H9 (cell line): ENCODE data around the gene ZCCHC7. TPM values are rescaled to one million over a fixed set of nuclear protein-coding genes. Genes with fewer than 3 reads are reported as not detected.

Source experiments
- DNase-seq: peaks from one replicate; pipeline ENCODE4 v3.0.0-alpha.2; 2017
- H2AFZ ChIP-seq: one replicate; pipeline ENCODE4 v1.6.1; 2013; ENCODE audit warnings: mild to moderate bottlenecking, low read length, control low read depth, moderate library complexity
- H2AK5ac ChIP-seq: 2 replicates; pipeline ENCODE4 v1.6.1; 2013; ENCODE audit warnings: low read length, control low read depth, mixed read lengths; ENCODE audit not compliant: insufficient read length
- H2BK120ac ChIP-seq: one replicate; pipeline ENCODE4 v1.6.1; 2013; ENCODE audit warnings: low read depth, mild to moderate bottlenecking, low read length, control low read depth, inconsistent platforms; ENCODE audit not compliant: poor library complexity, severe bottlenecking
- H2BK12ac ChIP-seq: 2 replicates; pipeline ENCODE4 v1.6.1; 2013; ENCODE audit warnings: low read length, control low read depth, mixed read lengths, low read depth; ENCODE audit not compliant: insufficient read length
- H2BK15ac ChIP-seq: 2 replicates; pipeline ENCODE4 v1.6.1; 2013; ENCODE audit warnings: low read depth, low read length, control low read depth
- H2BK20ac ChIP-seq: one replicate; pipeline ENCODE4 v1.6.1; 2013; ENCODE audit warnings: low read depth, mild to moderate bottlenecking, low read length, control low read depth, inconsistent platforms; ENCODE audit not compliant: poor library complexity, severe bottlenecking
- H2BK5ac ChIP-seq: 2 replicates; pipeline ENCODE4 v1.6.1; 2013; ENCODE audit warnings: low read length, control low read depth, mixed read lengths; ENCODE audit not compliant: insufficient read length
- H3K14ac ChIP-seq: 2 replicates; pipeline ENCODE4 v1.6.1; 2013; ENCODE audit warnings: low read length, control low read depth; ENCODE audit not compliant: insufficient read depth
- H3K18ac ChIP-seq: 2 replicates; pipeline ENCODE4 v1.6.1; 2013; ENCODE audit warnings: low read depth, mild to moderate bottlenecking, mixed read lengths, low read length, control low read depth; ENCODE audit not compliant: insufficient read length
- H3K23ac ChIP-seq: 2 replicates; pipeline ENCODE4 v1.6.1; 2013; ENCODE audit warnings: low read length, control low read depth, mixed read lengths, low read depth; ENCODE audit not compliant: insufficient read length
- H3K23me2 ChIP-seq: 2 replicates; pipeline ENCODE4 v1.6.1; 2013; ENCODE audit warnings: low read depth, mild to moderate bottlenecking, mixed read lengths, low read length, control low read depth; ENCODE audit not compliant: insufficient read length, poor library complexity, severe bottlenecking
- H3K27ac ChIP-seq: 2 replicates; pipeline ENCODE4 v1.5.1; 2013; ENCODE audit warnings: low read length, control low read depth, mixed read lengths, low read depth; ENCODE audit not compliant: insufficient read length
- H3K27me3 ChIP-seq: 2 replicates; pipeline ENCODE4 v1.6.1; 2013; ENCODE audit warnings: low read length, control low read depth, inconsistent platforms; ENCODE audit not compliant: insufficient read depth
- H3K4ac ChIP-seq: 2 replicates; pipeline ENCODE4 v1.6.1; 2013; ENCODE audit warnings: low read depth, mild to moderate bottlenecking, control low read depth, inconsistent platforms, low read length, moderate library complexity
- H3K4me1 ChIP-seq: 2 replicates; pipeline ENCODE4 v1.6.1; 2013; ENCODE audit warnings: low read length, control low read depth, inconsistent platforms; ENCODE audit not compliant: insufficient read depth
- H3K4me2 ChIP-seq: 2 replicates; pipeline ENCODE4 v1.6.1; 2013; ENCODE audit warnings: low read length, control low read depth, mixed read lengths; ENCODE audit not compliant: insufficient read length, insufficient read depth
- H3K56ac ChIP-seq: 2 replicates; pipeline ENCODE4 v1.6.1; 2013; ENCODE audit warnings: low read depth, mild to moderate bottlenecking, mixed read lengths, low read length, control low read depth; ENCODE audit not compliant: insufficient read length
- H3K79me1 ChIP-seq: 2 replicates; pipeline ENCODE4 v1.6.1; 2013; ENCODE audit warnings: low read depth, mild to moderate bottlenecking, moderate library complexity, low read length, control low read depth, inconsistent platforms; ENCODE audit not compliant: insufficient read depth, poor library complexity, severe bottlenecking
- H3K79me2 ChIP-seq: 2 replicates; pipeline ENCODE4 v1.6.1; 2013; ENCODE audit warnings: low read length, control low read depth, inconsistent platforms; ENCODE audit not compliant: insufficient read depth
- H3K9ac ChIP-seq: 2 replicates; pipeline ENCODE4 v1.6.1; 2013; ENCODE audit warnings: low read length, control low read depth, mixed read lengths; ENCODE audit not compliant: insufficient read length; ENCODE audit errors: extremely low read depth
- H3K9me3 ChIP-seq: one replicate; pipeline ENCODE4 v1.6.1; 2013; ENCODE audit warnings: low read depth, low read length, inconsistent platforms; ENCODE audit not compliant: control insufficient read depth
- H3T11ph ChIP-seq: one replicate; pipeline ENCODE4 v1.6.1; 2013; ENCODE audit warnings: mild to moderate bottlenecking, low read length, control low read depth, inconsistent platforms
- H4K20me1 ChIP-seq: one replicate; pipeline ENCODE4 v1.6.1; 2013; ENCODE audit not compliant: control insufficient read depth, insufficient read length, insufficient read depth
- H4K5ac ChIP-seq: 2 replicates; pipeline ENCODE4 v1.6.1; 2013; ENCODE audit warnings: low read depth, mild to moderate bottlenecking, mixed read lengths, low read length, control low read depth; ENCODE audit not compliant: insufficient read length
- H4K8ac ChIP-seq: replicated peaks from 2 replicates; pipeline ENCODE4 v1.6.1; 2013; ENCODE audit warnings: low read length, control low read depth, mixed read lengths, low read depth; ENCODE audit not compliant: insufficient read length
- H4K91ac ChIP-seq: 2 replicates; pipeline ENCODE4 v1.6.1; 2013; ENCODE audit warnings: low read depth, mild to moderate bottlenecking, moderate library complexity, mixed read lengths, low read length, control low read depth; ENCODE audit not compliant: insufficient read length
- H3K27ac Mint-ChIP-seq, 3 experiments: 2 replicates in 2 of 3; 3 replicates in 1 of 3; pipeline ENCODE4 v1.8.0; 2020 to 2021; ENCODE audit warnings: mixed read lengths in 3 of 3, mild to moderate bottlenecking in 1 of 3, moderate library complexity in 1 of 3
- H3K27me3 Mint-ChIP-seq: 2 replicates; pipeline ENCODE4 v1.8.0; 2021; ENCODE audit warnings: low read depth, mild to moderate bottlenecking, moderate library complexity, mixed read lengths
- H3K36me3 Mint-ChIP-seq, 3 experiments: 2 replicates in 2 of 3; 3 replicates in 1 of 3; pipeline ENCODE4 v1.8.0; 2020 to 2021; ENCODE audit warnings: low read depth in 3 of 3, mixed read lengths in 3 of 3; ENCODE audit not compliant: insufficient read depth in 1 of 3
- H3K4me1 Mint-ChIP-seq, 2 experiments: 2 replicates each; pipeline ENCODE4 v1.8.0; 2020; ENCODE audit warnings: mixed read lengths in 2 of 2
- H3K4me3 Mint-ChIP-seq, 2 experiments: 2 replicates in 1 of 2; 3 replicates in 1 of 2; pipeline ENCODE4 v1.8.0; 2020 to 2021; ENCODE audit warnings: mild to moderate bottlenecking in 2 of 2, mixed read lengths in 2 of 2, moderate library complexity in 1 of 2
- H3K9me3 Mint-ChIP-seq, 2 experiments: 2 replicates in 1 of 2; 3 replicates in 1 of 2; pipeline ENCODE4 v1.8.0; 2020; ENCODE audit warnings: mild to moderate bottlenecking in 2 of 2, mixed read lengths in 2 of 2, moderate library complexity in 1 of 2
- WGBS: extraction: QIAGEN DNeasy Blood & Tissue Kit; methylation state at CpG from one replicate; pipeline ENCODE4 v1.1.7; 2013; ENCODE audit warnings: missing lambda C conversion rate, low lambda C conversion rate, mixed read lengths; ENCODE audit not compliant: insufficient read length; ENCODE audit errors: extremely low coverage; 5-methylcytosine and 5-hydroxymethylcytosine counted together
- total RNA-seq: library from RNA; stranded (reverse); gene quantifications from 2 replicates; pipeline ENCODE4 v1.2.1, GENCODE V29; 2021
- TF ChIP-seq, protein P1 (sequence below): fragments of 200-600 bp; sonication (generic); conservative IDR thresholded peaks from 3 replicates; pipeline ENCODE4 v1.8.0; 2021; ENCODE audit warnings: antibody characterized with exemption, mild to moderate bottlenecking

ZCCHC7 gene
- total RNA-seq, 1 experiment from 2014 or later: 20.3 TPM

DNA sequence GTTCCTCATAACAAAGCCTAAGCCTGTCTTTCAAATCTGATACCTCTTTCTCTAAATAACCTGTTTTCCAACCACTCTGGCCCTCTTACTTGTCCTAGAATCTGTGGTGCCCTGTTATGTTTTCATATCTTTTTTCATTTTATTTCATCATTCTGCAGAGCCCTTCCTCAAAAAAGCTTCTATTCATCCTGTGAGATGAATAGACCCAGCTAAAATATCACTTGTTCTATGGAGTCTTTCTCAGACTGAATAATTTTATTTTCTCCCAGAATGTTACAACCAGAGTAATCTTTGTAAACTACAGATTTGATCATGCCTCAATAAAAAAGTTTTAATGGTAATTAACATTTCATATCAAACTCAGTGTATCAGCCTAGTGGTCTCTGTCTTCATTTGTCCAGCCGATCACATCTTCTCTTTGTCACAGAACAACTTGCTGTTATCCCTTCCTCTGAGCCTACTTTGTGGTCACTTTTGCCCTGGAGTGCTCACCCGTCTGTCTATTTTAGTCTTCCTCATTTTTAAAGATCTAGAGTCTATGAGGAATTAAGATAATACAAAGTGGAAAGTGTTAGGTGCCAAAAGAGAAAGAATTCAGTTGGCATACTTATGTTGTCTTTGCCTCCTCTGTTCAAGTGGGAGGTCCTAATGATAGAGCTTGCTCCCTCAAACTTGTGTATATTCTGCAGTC lies 77.8 kb downstream of the ZCCHC7 start:
- Histone ChIP-seq H4K8ac (no peak overlapping the region), H3K4me2 (no peak overlapping the region), H2BK120ac (no peak overlapping the region), H3K79me2 (no peaks in the 10 kb centered on the region), H3K18ac (no peak overlapping the region), H2BK20ac (no peak overlapping the region), H3K23me2 (no peaks in the 10 kb centered on the region), H3K14ac (no peak overlapping the region), H2BK12ac (no peak overlapping the region), H4K91ac (no peak overlapping the region), H3K4me1 (peaks cover 9% of the 10 kb centered on the region; the same call in 1 of the 2 replicates), H3K56ac (no peak overlapping the region), H3K9me3 (no peaks in the 10 kb centered on the region), H3K4ac (no peak overlapping the region), H3K79me1 (no peaks in the 10 kb centered on the region), H2BK5ac (no peak overlapping the region), H4K20me1 (no peaks in the 10 kb centered on the region), H3K27me3 (no peaks in the 10 kb centered on the region), H4K5ac (no peak overlapping the region), H3K23ac (no peak overlapping the region), H2AK5ac (no peak overlapping the region), H2BK15ac (no peak overlapping the region), H2AFZ (no peak overlapping the region), H3T11ph (no peak overlapping the region), H3K9ac (no peak overlapping the region), H3K27ac (no peak overlapping the region)
- Mint-ChIP-seq H3K36me3 (peaks cover under 1% of the 10 kb centered on the region in 3 experiments; a peak in 6 of 7 replicates), H3K27ac (peak overlapping the region in 1 of 3 experiments; percentile 38; a peak in 1 of 7 replicates), H3K4me3 (no peak overlapping the region), H3K4me1 (peaks cover 54 to 73% of the 10 kb centered on the region in 2 experiments), H3K27me3 (no peaks in the 10 kb centered on the region), H3K9me3 (peaks cover 0 to under 1% of the 10 kb centered on the region in 2 experiments; a peak in 2 of 5 replicates)
- WGBS: no CpG with 5 or more reads among the region's 2 CpGs
- no peak for DNase-seq
- TF ChIP-seq, protein P1, sequence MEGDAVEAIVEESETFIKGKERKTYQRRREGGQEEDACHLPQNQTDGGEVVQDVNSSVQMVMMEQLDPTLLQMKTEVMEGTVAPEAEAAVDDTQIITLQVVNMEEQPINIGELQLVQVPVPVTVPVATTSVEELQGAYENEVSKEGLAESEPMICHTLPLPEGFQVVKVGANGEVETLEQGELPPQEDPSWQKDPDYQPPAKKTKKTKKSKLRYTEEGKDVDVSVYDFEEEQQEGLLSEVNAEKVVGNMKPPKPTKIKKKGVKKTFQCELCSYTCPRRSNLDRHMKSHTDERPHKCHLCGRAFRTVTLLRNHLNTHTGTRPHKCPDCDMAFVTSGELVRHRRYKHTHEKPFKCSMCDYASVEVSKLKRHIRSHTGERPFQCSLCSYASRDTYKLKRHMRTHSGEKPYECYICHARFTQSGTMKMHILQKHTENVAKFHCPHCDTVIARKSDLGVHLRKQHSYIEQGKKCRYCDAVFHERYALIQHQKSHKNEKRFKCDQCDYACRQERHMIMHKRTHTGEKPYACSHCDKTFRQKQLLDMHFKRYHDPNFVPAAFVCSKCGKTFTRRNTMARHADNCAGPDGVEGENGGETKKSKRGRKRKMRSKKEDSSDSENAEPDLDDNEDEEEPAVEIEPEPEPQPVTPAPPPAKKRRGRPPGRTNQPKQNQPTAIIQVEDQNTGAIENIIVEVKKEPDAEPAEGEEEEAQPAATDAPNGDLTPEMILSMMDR: no peak
